ENCODE results near the gene GREB1. TPM values are rescaled to one million over a fixed set of nuclear protein-coding genes. Genes with fewer than 3 reads are reported as not detected.
A peak's percentile ranks its signal among the peaks of the same experiment; 100 is the strongest.

GREB1 gene
- total RNA-seq, 4 donors from 2014 or later: 8.1 to 74.3 (median 26.7) TPM

DNA sequence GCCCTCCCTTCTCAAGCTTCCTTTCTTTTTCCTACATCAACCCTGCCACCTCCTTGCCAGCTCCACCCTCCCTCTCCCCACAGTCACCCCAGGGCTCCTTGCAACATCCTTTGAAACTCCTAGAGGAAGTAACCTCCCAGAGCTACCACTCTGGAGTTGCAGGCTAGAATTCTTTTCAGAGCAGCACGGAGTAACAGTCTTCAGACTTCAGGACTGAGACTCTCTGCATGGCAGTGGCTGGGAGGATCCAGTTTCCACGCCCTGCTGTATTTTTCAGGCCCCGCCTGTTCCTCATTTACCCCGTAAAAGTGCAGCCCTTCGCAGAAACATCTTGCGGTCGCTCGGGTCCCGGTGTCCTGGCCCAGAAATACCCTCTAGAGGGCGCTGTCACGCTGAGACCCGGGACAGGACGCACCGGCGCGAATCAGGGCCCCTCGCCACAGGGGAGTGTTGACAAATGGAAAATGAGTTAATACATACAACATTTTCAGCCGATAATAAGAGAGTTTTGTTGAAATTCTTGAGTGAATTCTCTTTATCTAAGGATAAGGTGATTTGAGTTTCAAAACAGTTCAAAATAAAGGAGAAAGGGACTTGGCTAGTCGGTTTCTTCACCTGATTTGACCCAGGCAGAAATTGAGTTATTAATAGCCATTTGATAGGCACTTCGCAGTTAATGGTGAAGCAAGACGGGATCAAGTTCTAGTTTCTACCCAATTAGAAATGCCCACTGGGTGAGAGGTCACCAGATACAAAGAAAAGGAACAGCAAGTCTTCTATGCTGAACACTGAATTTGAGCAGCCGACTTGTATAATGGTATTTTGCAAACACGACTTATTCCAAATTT, 154.6 kb downstream of the GREB1 start:
- peaks cover 0 to 28% (median 15%) of the 10 kb centered on the region in 4 donors for H3K4me1 ChIP-seq
- WGBS, 2 donors: 6 to 7% methylated on average over 21 to 23 of the region's 23 CpGs
- TF ChIP-seq POLR2A (IDR thresholded peaks at IDR 0.05) (peak in 1 of 2 donors; percentile 45), EP300 (IDR thresholded peaks at IDR 0.05) (peak; percentile 44 to 67), CTCF (IDR thresholded peaks at IDR 0.05) (peak; percentile 84 to 90 (median 88))
- H3K9me3 ChIP-seq: no peaks in the 10 kb centered on the region
- peak; percentile 77 to 89 for DNase-seq (ENCODE audit: low spot score in 2 of 2)
- H3K36me3 ChIP-seq: no peaks in the 10 kb centered on the region
- H3K27me3 ChIP-seq: no peaks in the 10 kb centered on the region
- peak overlapping the region in 2 of 4 donors; percentile 11 to 13 for H3K4me3 ChIP-seq
- peak overlapping the region; percentile 14 to 81 (median 63) for H3K27ac ChIP-seq

- Histone ChIP-seq H3K36me3 (no peaks in the 10 kb centered on the region), H3K4me1 (peaks cover 0 to 29% (median 15%) of the 10 kb centered on the region in 4 donors), H3K27ac (no peak overlapping the region), H3K27me3 (no peaks in the 10 kb centered on the region), H3K4me3 (no peak overlapping the region), H3K9me3 (no peaks in the 10 kb centered on the region)
- WGBS, 2 donors: 74 to 77% methylated on average over 5 of the region's 5 CpGs
- DNase-seq (ENCODE audit: low spot score in 2 of 2): no peak
- TF ChIP-seq POLR2A (IDR thresholded peaks at IDR 0.05) (no peak), CTCF (IDR thresholded peaks at IDR 0.05) (no peak), EP300 (IDR thresholded peaks at IDR 0.05) (no peak)
Observed at GRCh38 chr2:11691076-11691660, 157.3 kb downstream of the GREB1 start.

Small RNAs within 50 kb of the gene (small RNA-seq; reads per million reads assigned to genes)
- gene MIR4429 (not detected), gene RN7SL674P (not detected), gene RNA5SP84 (not detected), gene RNU2-13P (not detected)

Other genes starting within 250 kb of the GREB1 start
- 10 to 100 TPM; 56.4 to 81.6 (median 60.7) TPM for gene ROCK2, start 189.4 kb upstream of the GREB1 start, total RNA-seq
- 10 to 100 TPM; 10.9 to 16.5 (median 13.8) TPM for gene E2F6, start 67.9 kb upstream of the GREB1 start, total RNA-seq
- 1 to 10 TPM in 2 of 4 donors, under 1 TPM in 1, not detected in 1; 0.87 to 4.2 (median 2.1) TPM for gene NTSR2, start 136.2 kb downstream of the GREB1 start, total RNA-seq
- gene LPIN1, start 212.6 kb downstream of the GREB1 start, total RNA-seq: 100 to 1,000 TPM; 170 to 202 (median 172) TPM

Data from tibial nerve (tissue), 4 donors.